Measurements from ENCODE around the gene TRAF7. TPM values are rescaled to one million over a fixed set of nuclear protein-coding genes. Genes with fewer than 3 reads are reported as not detected.
"Not testable (repeated sequence)": the region's sequence is repeated elsewhere in the genome, so short reads cannot be mapped to it uniquely, and the experiment has no call there.

Gene TRAF7
- total and polyA plus RNA-seq, 2 of the 13 experiments (the other 11 are each of a cell fraction or from before 2014, with no cell fraction given): 47.9 to 65.6 TPM

- POLR2A ChIA-PET: interaction anchor here (1.3 kb wide), 1 partner anchor 46 kb away, joined by 3 read pairs; the partner anchor contains the start of gene TRAF7
- CTCF ChIA-PET (ENCODE audit: low intra/inter-chr PET ratio, low total read pairs): not testable (repeated sequence)
Observed at GRCh38 chr16:2109271-2109580, 46.4 kb upstream of the TRAF7 start.

GRCh38 chr16:2109872-2110271, 45.7 kb upstream of the TRAF7 start:
- H3K4me3 ChIP-seq (replicated peaks in 1 of 3; ENCODE audit: insufficient read depth in 1 of 3, low read depth in 2 of 3, low read length in 3 of 3); H3K4me2 ChIP-seq (ENCODE audit: low read depth, low read length); H3K4me1 ChIP-seq (ENCODE audit: insufficient read depth, low read length); H3K9me3 ChIP-seq (ENCODE audit: low read length); H3K79me2 ChIP-seq (ENCODE audit: insufficient read depth, low read length); H3K27me3 ChIP-seq (ENCODE audit: control insufficient read depth in 1 of 2, insufficient read depth in 2 of 2, low read length in 2 of 2); in situ Hi-C loops (cut with HindIII; ENCODE audit: extremely low pct_ligation_motif_present, low pct_unique_long_range_greater_than_20kb); FAIRE-seq; H4K20me1 ChIP-seq (ENCODE audit: insufficient read depth, low read length); H2AFZ ChIP-seq (ENCODE audit: low read length); DNase-seq (ENCODE audit: low spot score); CTCF ChIA-PET (ENCODE audit: low intra/inter-chr PET ratio, low total read pairs); H3K36me3 ChIP-seq (replicated peaks in 1 of 2; ENCODE audit: control insufficient read depth in 1 of 2, insufficient read depth in 2 of 2, low read length in 2 of 2); H3K9ac ChIP-seq (ENCODE audit: insufficient read depth, low read depth, low read length); BruUV-seq (replicated peaks); intact Hi-C loops (cut with micrococcal nuclease; ENCODE audit: unreplicated experiment); H3K27ac ChIP-seq (ENCODE audit: extremely low read length, insufficient read depth, low read length): not testable (repeated sequence)
- POLR2A ChIA-PET: interaction anchor here (1.3 kb wide), 1 partner anchor 46 kb away, joined by 3 read pairs; the partner anchor contains the start of gene TRAF7
- 95% methylated on average over 7 of the region's 23 CpGs for WGBS (ENCODE audit: low lambda C conversion rate)
- ATAC-seq: peak; percentile 28

More at GRCh38 chr16:2109271-2109580, 46.4 kb upstream of the TRAF7 start:
- H3K27me3 ChIP-seq (ENCODE audit: control insufficient read depth in 1 of 2, insufficient read depth in 2 of 2, low read length in 2 of 2); H3K9ac ChIP-seq (ENCODE audit: insufficient read depth, low read depth, low read length); H2AFZ ChIP-seq (ENCODE audit: low read length); DNase-seq (ENCODE audit: low spot score); H3K36me3 ChIP-seq (replicated peaks in 1 of 2; ENCODE audit: control insufficient read depth in 1 of 2, insufficient read depth in 2 of 2, low read length in 2 of 2); BruUV-seq (replicated peaks); intact Hi-C loops (cut with micrococcal nuclease; ENCODE audit: unreplicated experiment); ATAC-seq; H4K20me1 ChIP-seq (ENCODE audit: insufficient read depth, low read length); H3K27ac ChIP-seq (ENCODE audit: extremely low read length, insufficient read depth, low read length); H3K9me3 ChIP-seq (ENCODE audit: low read length); H3K4me2 ChIP-seq (ENCODE audit: low read depth, low read length); H3K79me2 ChIP-seq (ENCODE audit: insufficient read depth, low read length); H3K4me3 ChIP-seq (replicated peaks in 1 of 3; ENCODE audit: insufficient read depth in 1 of 3, low read depth in 2 of 3, low read length in 3 of 3); FAIRE-seq; in situ Hi-C loops (cut with HindIII; ENCODE audit: extremely low pct_ligation_motif_present, low pct_unique_long_range_greater_than_20kb); H3K4me1 ChIP-seq (ENCODE audit: insufficient read depth, low read length): not testable (repeated sequence)
- WGBS (ENCODE audit: low lambda C conversion rate): 91% methylated on average over 15 of the region's 25 CpGs

- in situ Hi-C loops (cut with HindIII; ENCODE audit: extremely low pct_ligation_motif_present, low pct_unique_long_range_greater_than_20kb); H3K9ac ChIP-seq (ENCODE audit: insufficient read depth, low read depth, low read length); H3K4me1 ChIP-seq (ENCODE audit: insufficient read depth, low read length); H3K4me3 ChIP-seq (replicated peaks in 1 of 3; ENCODE audit: insufficient read depth in 1 of 3, low read depth in 2 of 3, low read length in 3 of 3); BruUV-seq (replicated peaks); intact Hi-C loops (cut with micrococcal nuclease; ENCODE audit: unreplicated experiment); H3K27ac ChIP-seq (ENCODE audit: extremely low read length, insufficient read depth, low read length); CTCF ChIA-PET (ENCODE audit: low intra/inter-chr PET ratio, low total read pairs); POLR2A ChIA-PET; H2AFZ ChIP-seq (ENCODE audit: low read length); FAIRE-seq; H4K20me1 ChIP-seq (ENCODE audit: insufficient read depth, low read length); H3K4me2 ChIP-seq (ENCODE audit: low read depth, low read length); H3K9me3 ChIP-seq (ENCODE audit: low read length); DNase-seq (ENCODE audit: low spot score); H3K27me3 ChIP-seq (ENCODE audit: control insufficient read depth in 1 of 2, insufficient read depth in 2 of 2, low read length in 2 of 2); H3K36me3 ChIP-seq (replicated peaks in 1 of 2; ENCODE audit: control insufficient read depth in 1 of 2, insufficient read depth in 2 of 2, low read length in 2 of 2); H3K79me2 ChIP-seq (ENCODE audit: insufficient read depth, low read length): not testable (repeated sequence)
- 98% methylated on average over 19 of the region's 43 CpGs for WGBS (ENCODE audit: low lambda C conversion rate)
- peak; percentile 27; the same call in 2 of the 3 replicates for ATAC-seq
Observed at GRCh38 chr16:2110332-2111008, 45.1 kb upstream of the TRAF7 start.

- H4K20me1 ChIP-seq (ENCODE audit: insufficient read depth, low read length); intact Hi-C loops (cut with micrococcal nuclease; ENCODE audit: unreplicated experiment); H3K4me3 ChIP-seq (replicated peaks in 1 of 3; ENCODE audit: insufficient read depth in 1 of 3, low read depth in 2 of 3, low read length in 3 of 3); FAIRE-seq; H3K4me2 ChIP-seq (ENCODE audit: low read depth, low read length); in situ Hi-C loops (cut with HindIII; ENCODE audit: extremely low pct_ligation_motif_present, low pct_unique_long_range_greater_than_20kb); ATAC-seq; H3K9me3 ChIP-seq (ENCODE audit: low read length); H3K9ac ChIP-seq (ENCODE audit: insufficient read depth, low read depth, low read length); H3K27me3 ChIP-seq (ENCODE audit: control insufficient read depth in 1 of 2, insufficient read depth in 2 of 2, low read length in 2 of 2); H2AFZ ChIP-seq (ENCODE audit: low read length); BruUV-seq (replicated peaks); H3K4me1 ChIP-seq (ENCODE audit: insufficient read depth, low read length); POLR2A ChIA-PET; H3K36me3 ChIP-seq (replicated peaks in 1 of 2; ENCODE audit: control insufficient read depth in 1 of 2, insufficient read depth in 2 of 2, low read length in 2 of 2); H3K27ac ChIP-seq (ENCODE audit: extremely low read length, insufficient read depth, low read length); CTCF ChIA-PET (ENCODE audit: low intra/inter-chr PET ratio, low total read pairs); DNase-seq (ENCODE audit: low spot score); H3K79me2 ChIP-seq (ENCODE audit: insufficient read depth, low read length): not testable (repeated sequence)
- 95% methylated on average over 4 of the region's 36 CpGs for WGBS (ENCODE audit: low lambda C conversion rate)
Observed at GRCh38 chr16:2111009-2111353, 44.6 kb upstream of the TRAF7 start.
